ENCODE measurements around the gene AQP5.
"Not testable (repeated sequence)": the region's sequence is repeated elsewhere in the genome, so short reads cannot be mapped to it uniquely, and the experiment has no call there.

Gene AQP5

GRCh38 chr12:49984476-49985359, 23.0 kb downstream of the AQP5 start:
- DNase-seq (ENCODE audit: low spot score) (no peak), ATAC-seq (ENCODE audit: low read depth) (peak; percentile 13; the same call in 1 of the 3 replicates)
- peaks cover 4% of the 10 kb centered on the region for H3K4me1 ChIP-seq (ENCODE audit: insufficient read depth, poor library complexity, severe bottlenecking)
- H3K4me3 ChIP-seq (ENCODE audit: severe bottlenecking), result no peak overlapping the region
- peak overlapping the region; percentile 15 for H3K27ac ChIP-seq (ENCODE audit: poor library complexity, severe bottlenecking)
- H3K27me3 ChIP-seq (ENCODE audit: insufficient read depth, poor library complexity, severe bottlenecking), result no peaks in the 10 kb centered on the region
- H3K36me3 ChIP-seq (ENCODE audit: low read depth), result peaks cover 15% of the 10 kb centered on the region
- TF ChIP-seq CTCF (IDR thresholded peaks at IDR 0.05; ENCODE audit: poor library complexity, severe bottlenecking), result no peak
- H3K9me3 ChIP-seq (ENCODE audit: severe bottlenecking), result no peaks in the 10 kb centered on the region

- TF ChIP-seq CTCF (IDR thresholded peaks at IDR 0.05; ENCODE audit: poor library complexity, severe bottlenecking), result no peak
- Histone ChIP-seq H3K27ac (ENCODE audit: poor library complexity, severe bottlenecking) (no peak overlapping the region), H3K4me3 (ENCODE audit: severe bottlenecking) (no peak overlapping the region), H3K9me3 (ENCODE audit: severe bottlenecking) (no peaks in the 10 kb centered on the region), H3K4me1 (ENCODE audit: insufficient read depth, poor library complexity, severe bottlenecking) (peaks cover 4% of the 10 kb centered on the region), H3K36me3 (ENCODE audit: low read depth) (peaks cover 27% of the 10 kb centered on the region), H3K27me3 (ENCODE audit: insufficient read depth, poor library complexity, severe bottlenecking) (no peaks in the 10 kb centered on the region)
- ATAC-seq (ENCODE audit: low read depth) (no peak), DNase-seq (ENCODE audit: low spot score) (no peak)
Measured at GRCh38 chr12:49985981-49986380, 24.3 kb downstream of the AQP5 start.

GRCh38 chr12:49986476-49986875, 24.8 kb downstream of the AQP5 start:
- not testable (repeated sequence) for H3K27me3 ChIP-seq (ENCODE audit: insufficient read depth, poor library complexity, severe bottlenecking); H3K4me3 ChIP-seq (ENCODE audit: severe bottlenecking); ATAC-seq (ENCODE audit: low read depth); H3K9me3 ChIP-seq (ENCODE audit: severe bottlenecking); H3K4me1 ChIP-seq (ENCODE audit: insufficient read depth, poor library complexity, severe bottlenecking); DNase-seq (ENCODE audit: low spot score); H3K27ac ChIP-seq (ENCODE audit: poor library complexity, severe bottlenecking)
- peaks cover 30% of the 10 kb centered on the region for H3K36me3 ChIP-seq (ENCODE audit: low read depth)

- no peaks in the 10 kb centered on the region for H3K9me3 ChIP-seq (ENCODE audit: severe bottlenecking)
- H3K36me3 ChIP-seq (ENCODE audit: low read depth), result peaks cover 43% of the 10 kb centered on the region
- TF ChIP-seq CTCF (IDR thresholded peaks at IDR 0.05; ENCODE audit: poor library complexity, severe bottlenecking), result no peak
- H3K27ac ChIP-seq (ENCODE audit: poor library complexity, severe bottlenecking), result no peak overlapping the region
- no peaks in the 10 kb centered on the region for H3K27me3 ChIP-seq (ENCODE audit: insufficient read depth, poor library complexity, severe bottlenecking)
- no peak for DNase-seq (ENCODE audit: low spot score)
- no peak for ATAC-seq (ENCODE audit: low read depth)
- no peak overlapping the region for H3K4me3 ChIP-seq (ENCODE audit: severe bottlenecking)
- H3K4me1 ChIP-seq (ENCODE audit: insufficient read depth, poor library complexity, severe bottlenecking), result peaks cover 4% of the 10 kb centered on the region
Measured at GRCh38 chr12:49987625-49988303, 26.1 kb downstream of the AQP5 start.

- not testable (repeated sequence) for H3K4me3 ChIP-seq (ENCODE audit: severe bottlenecking); H3K27me3 ChIP-seq (ENCODE audit: insufficient read depth, poor library complexity, severe bottlenecking); ATAC-seq (ENCODE audit: low read depth); H3K4me1 ChIP-seq (ENCODE audit: insufficient read depth, poor library complexity, severe bottlenecking); H3K9me3 ChIP-seq (ENCODE audit: severe bottlenecking); DNase-seq (ENCODE audit: low spot score); H3K27ac ChIP-seq (ENCODE audit: poor library complexity, severe bottlenecking)
- peaks cover 59% of the 10 kb centered on the region for H3K36me3 ChIP-seq (ENCODE audit: low read depth)
Measured at GRCh38 chr12:49989400-49989799, 27.7 kb downstream of the AQP5 start.
